HG02885 (cell line): Measurements from ENCODE around the gene MED23.

Experiments used
- ATAC-seq: cut with Tn5 transposase; IDR thresholded peaks from one replicate; pipeline ENCODE4 v1.9.1; 2021; ENCODE audit warnings: mild to moderate bottlenecking; ENCODE audit not compliant: unreplicated experiment, poor library complexity

MED23 gene

DNA sequence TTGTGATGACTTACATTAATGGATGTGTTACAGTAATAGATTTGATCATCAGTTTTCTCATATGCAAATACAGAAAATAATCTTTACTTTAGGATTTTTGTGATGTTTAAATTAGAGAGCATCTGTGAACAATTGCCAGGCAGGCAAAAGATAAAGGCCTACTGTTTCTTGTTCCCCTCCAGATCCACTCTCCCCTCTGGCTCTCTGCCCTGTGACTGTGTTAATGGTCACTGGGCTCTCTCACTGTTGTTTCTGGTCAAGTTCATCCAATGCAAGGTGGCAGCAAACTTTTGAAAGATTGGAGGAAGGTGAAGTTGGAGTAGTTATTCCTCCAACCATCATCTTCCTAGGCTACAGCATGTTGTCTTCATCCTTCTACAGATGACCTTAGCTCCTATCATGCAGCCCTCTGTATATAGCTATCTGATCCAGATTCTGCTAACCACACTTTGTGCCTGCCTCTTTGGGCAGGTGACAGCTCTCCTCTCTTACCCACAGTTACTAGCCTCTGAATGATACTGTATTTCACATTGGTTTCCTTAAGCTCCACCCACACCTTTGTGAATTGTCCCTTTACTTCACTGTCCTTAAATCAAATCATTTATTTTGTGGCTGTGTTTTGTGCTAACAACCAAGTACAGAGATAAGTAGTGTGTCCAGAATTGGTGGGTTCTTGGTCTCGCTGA lies 103.9 kb downstream of the MED23 start:
- ATAC-seq: no peak
